Naive thymus-derived CD4-positive, alpha-beta T cell (primary cell): ENCODE measurements around the gene LYST. TPM values are rescaled to one million over a fixed set of nuclear protein-coding genes. Genes with fewer than 3 reads are reported as not detected.
"Not testable (repeated sequence)": the region's sequence is repeated elsewhere in the genome, so short reads cannot be mapped to it uniquely, and the experiment has no call there.

Source experiments
- ATAC-seq: fragments of 150-1000 bp; cut with Tn5 transposase; 2 replicates; pipeline ENCODE4 v1.10.0; 2021; ENCODE audit warnings: mild to moderate bottlenecking, moderate library complexity
- CTCF ChIA-PET: fragments of 350-600 bp; sonication (Branson Sonifier 250); formaldehyde crosslinking; loops from one replicate; lab custom pipeline; 2021; ENCODE audit warnings: antibody characterized with exemption; lab: Charles Lee
- POLR2A ChIA-PET: fragments of 350-600 bp; sonication (Branson Sonifier 250); formaldehyde crosslinking; loops from one replicate; lab custom pipeline; 2021; ENCODE audit warnings: antibody characterized with exemption, inconsistent platforms; lab: Charles Lee
- DNase-seq, 9 donors: peaks; one replicate each; pipeline versions ENCODE4 v3.0.0 to v3.0.0-alpha.2; 2020 to 2022; ENCODE audit warnings: mixed read lengths in 1 of 9
- H3K27ac ChIP-seq: one replicate; pipeline ENCODE4 v1.7.0; 2013; ENCODE audit warnings: mild to moderate bottlenecking, low read depth, low read length, moderate library complexity
- H3K27me3 ChIP-seq, 2 donors: one replicate each; pipeline ENCODE4 v1.7.0; 2013; ENCODE audit warnings: low read length in 2 of 2, mild to moderate bottlenecking in 2 of 2, moderate library complexity in 2 of 2; ENCODE audit not compliant: control insufficient read depth in 2 of 2, insufficient read depth in 2 of 2
- H3K36me3 ChIP-seq, 3 experiments: 1 replicate in 2 of 3; 2 replicates in 1 of 3; pipeline ENCODE4 v1.7.0; 2013; ENCODE audit warnings: low read length in 3 of 3, mild to moderate bottlenecking in 3 of 3, moderate library complexity in 1 of 3; ENCODE audit not compliant: insufficient read depth in 3 of 3, control insufficient read depth in 2 of 3
- H3K4me1 ChIP-seq, 2 donors: one replicate each; pipeline ENCODE4 v1.7.0; 2013; ENCODE audit warnings: low read length in 2 of 2, mild to moderate bottlenecking in 2 of 2, moderate library complexity in 1 of 2; ENCODE audit not compliant: control insufficient read depth in 2 of 2, insufficient read depth in 2 of 2
- H3K4me3 ChIP-seq: 2 replicates; pipeline ENCODE4 v1.7.0; 2013; ENCODE audit warnings: mild to moderate bottlenecking, low read length
- H3K9me3 ChIP-seq, 3 experiments: 1 replicate in 2 of 3; 2 replicates in 1 of 3; pipeline ENCODE4 v1.7.0; 2013; ENCODE audit warnings: low read length in 3 of 3; ENCODE audit not compliant: control insufficient read depth in 2 of 3
- H3K27ac Mint-ChIP-seq, 9 donors: one replicate each; pipeline ENCODE4 v1.8.0; 2020 to 2022; ENCODE audit warnings: mixed read lengths in 9 of 9, mild to moderate bottlenecking in 8 of 9, moderate library complexity in 5 of 9, inconsistent platforms in 2 of 9
- H3K27me3 Mint-ChIP-seq, 5 donors: one replicate each; pipeline ENCODE4 v1.8.0; 2021 to 2022; ENCODE audit warnings: mixed read lengths in 5 of 5, mild to moderate bottlenecking in 1 of 5
- H3K36me3 Mint-ChIP-seq, 5 donors: one replicate each; pipeline ENCODE4 v1.8.0; 2020 to 2022; ENCODE audit warnings: mixed read lengths in 5 of 5, mild to moderate bottlenecking in 3 of 5, inconsistent platforms in 1 of 5
- H3K4me1 Mint-ChIP-seq, 7 donors: one replicate each; pipeline ENCODE4 v1.8.0; 2020 to 2022; ENCODE audit warnings: mixed read lengths in 7 of 7, mild to moderate bottlenecking in 3 of 7, inconsistent platforms in 1 of 7
- H3K4me3 Mint-ChIP-seq, 10 donors: one replicate each; pipeline ENCODE4 v1.8.0; 2020 to 2022; ENCODE audit warnings: mild to moderate bottlenecking in 10 of 10, mixed read lengths in 10 of 10, moderate library complexity in 6 of 10, inconsistent platforms in 2 of 10
- H3K9me3 Mint-ChIP-seq, 11 donors: one replicate each; pipeline ENCODE4 v1.8.0; 2020 to 2022; ENCODE audit warnings: mixed read lengths in 11 of 11, mild to moderate bottlenecking in 4 of 11, inconsistent platforms in 1 of 11, moderate library complexity in 1 of 11
- intact Hi-C, 2 donors: fragments of 100-400 bp; cut with micrococcal nuclease; formaldehyde crosslinking; loops; one replicate each; pipeline ENCODE4 v1.15.1; 2023
- polyA plus RNA-seq, 2 donors: library from polyadenylated mRNA; unstranded; fragments of 300-500 nt; fragmentation: Illumina TruSeq; gene quantifications; one replicate each; pipeline ENCODE4 v1.2.3, GENCODE V29; 2021
- total RNA-seq, 6 experiments: library from RNA in 5 of 6; stranded (reverse) in 5 of 6; gene quantifications; 1 replicate in 5 of 6; 2 replicates in 1 of 6; pipeline ENCODE4 v1.2.3 and lab custom pipeline; 2021 to 2026

Gene LYST
- total and polyA plus RNA-seq, 7 experiments from 2014 or later = 5.7 to 98.1 (median 27.8) TPM

- not testable (repeated sequence) for H3K9me3 Mint-ChIP-seq, DNase-seq, H3K36me3 ChIP-seq, H3K27me3 ChIP-seq, H3K9me3 ChIP-seq, H3K27ac ChIP-seq, ATAC-seq, H3K27ac Mint-ChIP-seq, H3K4me3 ChIP-seq
- peaks cover 3 to 12% of the 10 kb centered on the region in 2 donors for H3K4me1 ChIP-seq
- peaks cover 0 to 12% (median 0%) of the 10 kb centered on the region in 5 donors for H3K36me3 Mint-ChIP-seq
- POLR2A ChIA-PET = interaction anchor here (0.6 kb wide), 1 partner anchor 21 kb away, joined by 3 read pairs; no protein-coding TSS in a partner anchor
- CTCF ChIA-PET = interaction anchor here (0.6 kb wide), 1 partner anchor 234 kb away, joined by 4 read pairs; no protein-coding TSS in a partner anchor
- intact Hi-C loops = loop anchor here in 1 of 2 donors (10.0 kb wide), 2 partner anchors 633 to 923 kb away; no protein-coding TSS in a partner anchor
- peaks cover 21 to 47% (median 24%) of the 10 kb centered on the region in 7 donors for H3K4me1 Mint-ChIP-seq
- H3K27me3 Mint-ChIP-seq = peaks cover 48 to 67% (median 61%) of the 10 kb centered on the region in 5 donors
- peak overlapping the region in 2 of 10 donors; percentile 2 to 6 for H3K4me3 Mint-ChIP-seq
Observed at GRCh38 chr1:235647537-235647936, 219.2 kb downstream of the LYST start.

GRCh38 chr1:235646463-235646862 lies 220.2 kb downstream of the LYST start:
- Mint-ChIP-seq H3K9me3 (peaks cover 0 to 5% (median 0%) of the 10 kb centered on the region in 11 donors), H3K27me3 (peaks cover 43 to 58% (median 52%) of the 10 kb centered on the region in 5 donors), H3K4me1 (peaks cover 28 to 57% (median 34%) of the 10 kb centered on the region in 7 donors), H3K27ac (no peak overlapping the region), H3K4me3 (no peak overlapping the region), H3K36me3 (peaks cover 0 to 14% (median 0%) of the 10 kb centered on the region in 5 donors)
- H3K9me3 ChIP-seq = no peaks in the 10 kb centered on the region
- no peaks in the 10 kb centered on the region for H3K36me3 ChIP-seq
- ATAC-seq (no peak), DNase-seq (no peak)
- no peak overlapping the region for H3K27ac ChIP-seq
- CTCF ChIA-PET = no interaction called here
- POLR2A ChIA-PET = no interaction called here
- peaks cover 4 to 22% of the 10 kb centered on the region in 2 donors for H3K4me1 ChIP-seq
- intact Hi-C loops = loop anchor here in 1 of 2 donors (10.0 kb wide), 2 partner anchors 632 to 922 kb away; no protein-coding TSS in a partner anchor
- H3K4me3 ChIP-seq = no peak overlapping the region
- H3K27me3 ChIP-seq = peaks cover 0 to 8% of the 10 kb centered on the region in 2 donors

GRCh38 chr1:235644693-235645305 lies 221.9 kb downstream of the LYST start:
- ChIA-PET CTCF (no interaction called here), POLR2A (interaction anchor here (0.7 kb wide), 1 partner anchor 27 kb away, joined by 3 read pairs; no protein-coding TSS in a partner anchor)
- no peak overlapping the region for H3K4me3 Mint-ChIP-seq
- Histone ChIP-seq H3K9me3 (no peaks in the 10 kb centered on the region), H3K36me3 (no peaks in the 10 kb centered on the region), H3K27ac (no peak overlapping the region), H3K4me3 (no peak overlapping the region), H3K4me1 (peaks cover 4 to 30% of the 10 kb centered on the region in 2 donors), H3K27me3 (peaks cover 0 to 8% of the 10 kb centered on the region in 2 donors)
- peaks cover 0 to 10% (median 0%) of the 10 kb centered on the region in 5 donors for H3K36me3 Mint-ChIP-seq
- H3K27ac Mint-ChIP-seq = peak overlapping the region in 2 of 9 donors; percentile 6 to 31
- peaks cover 33 to 50% (median 42%) of the 10 kb centered on the region in 5 donors for H3K27me3 Mint-ChIP-seq
- no peak for ATAC-seq
- intact Hi-C loops = loop anchor here in 1 of 2 donors (5.0 to 10.0 kb wide), 3 partner anchors 317 to 920 kb away; partner anchors contain the start of genes ARID4B and GGPS1
- H3K4me1 Mint-ChIP-seq = peaks cover 23 to 66% (median 25%) of the 10 kb centered on the region in 7 donors
- DNase-seq = no peak
- peaks cover 0 to 2% (median 0%) of the 10 kb centered on the region in 11 donors for H3K9me3 Mint-ChIP-seq

- ATAC-seq = no peak
- POLR2A ChIA-PET = no interaction called here
- intact Hi-C loops = loop anchor here in 1 of 2 donors (2.0 to 10.0 kb wide), 6 partner anchors 223 to 1033 kb away; partner anchors contain the start of genes ARID4B, GGPS1, IRF2BP2 and LYST
- CTCF ChIA-PET = no interaction called here
- Histone ChIP-seq H3K36me3 (no peaks in the 10 kb centered on the region), H3K27me3 (peaks cover 0 to 8% of the 10 kb centered on the region in 2 donors), H3K9me3 (no peaks in the 10 kb centered on the region), H3K4me3 (no peak overlapping the region), H3K27ac (no peak overlapping the region), H3K4me1 (peaks cover 4 to 28% of the 10 kb centered on the region in 2 donors)
- H3K9me3 Mint-ChIP-seq = peaks cover 0 to 2% (median 0%) of the 10 kb centered on the region in 11 donors
- DNase-seq = no peak
- H3K4me3 Mint-ChIP-seq = no peak overlapping the region
- H3K27me3 Mint-ChIP-seq = peaks cover 33 to 49% (median 42%) of the 10 kb centered on the region in 5 donors
- peaks cover 0 to 10% (median 0%) of the 10 kb centered on the region in 5 donors for H3K36me3 Mint-ChIP-seq
- peaks cover 23 to 69% (median 24%) of the 10 kb centered on the region in 7 donors for H3K4me1 Mint-ChIP-seq
- peak overlapping the region in 3 of 9 donors; percentile 31 to 95 (median 48) for H3K27ac Mint-ChIP-seq
Observed at GRCh38 chr1:235643837-235644692, 222.6 kb downstream of the LYST start.

GRCh38 chr1:235642943-235643371 lies 223.7 kb downstream of the LYST start:
- CTCF ChIA-PET = no interaction called here
- POLR2A ChIA-PET = interaction anchor here (1.3 kb wide), 1 partner anchor 138 kb away, joined by 3 read pairs; the partner anchor contains the start of gene B3GALNT2
- DNase-seq = peak in 1 of 9 donors; percentile 29
- Histone ChIP-seq H3K36me3 (no peaks in the 10 kb centered on the region), H3K27ac (no peak overlapping the region), H3K9me3 (no peaks in the 10 kb centered on the region), H3K4me3 (no peak overlapping the region), H3K4me1 (peaks cover 4 to 26% of the 10 kb centered on the region in 2 donors), H3K27me3 (peaks cover 0 to under 1% of the 10 kb centered on the region in 2 donors)
- Mint-ChIP-seq H3K36me3 (peaks cover 0 to 7% (median 0%) of the 10 kb centered on the region in 5 donors), H3K9me3 (no peaks in the 10 kb centered on the region), H3K4me3 (peak overlapping the region in 9 of 10 donors; percentile 57 to 90 (median 82)), H3K4me1 (peaks cover 15 to 61% (median 19%) of the 10 kb centered on the region in 7 donors), H3K27ac (peak overlapping the region in 8 of 9 donors; percentile 8 to 95 (median 80)), H3K27me3 (peaks cover 22 to 38% (median 31%) of the 10 kb centered on the region in 5 donors)
- no peak for ATAC-seq
- intact Hi-C loops = loop anchor here (1.0 to 10.0 kb wide), 9 partner anchors 7 to 1032 kb away; partner anchors contain the start of genes B3GALNT2 (in 2 of the 2), ARID4B (in 1 of the 2), GGPS1 (in 1 of the 2) and IRF2BP2 (in 1 of the 2)
